ENCODE results near the gene RAP1A. TPM values are rescaled to one million over a fixed set of nuclear protein-coding genes. Genes with fewer than 3 reads are reported as not detected.
"Not testable (repeated sequence)": the region's sequence is repeated elsewhere in the genome, so short reads cannot be mapped to it uniquely, and the experiment has no call there.

RAP1A gene
- total RNA-seq, 1 experiment from 2014 or later: 19.0 TPM

DNA sequence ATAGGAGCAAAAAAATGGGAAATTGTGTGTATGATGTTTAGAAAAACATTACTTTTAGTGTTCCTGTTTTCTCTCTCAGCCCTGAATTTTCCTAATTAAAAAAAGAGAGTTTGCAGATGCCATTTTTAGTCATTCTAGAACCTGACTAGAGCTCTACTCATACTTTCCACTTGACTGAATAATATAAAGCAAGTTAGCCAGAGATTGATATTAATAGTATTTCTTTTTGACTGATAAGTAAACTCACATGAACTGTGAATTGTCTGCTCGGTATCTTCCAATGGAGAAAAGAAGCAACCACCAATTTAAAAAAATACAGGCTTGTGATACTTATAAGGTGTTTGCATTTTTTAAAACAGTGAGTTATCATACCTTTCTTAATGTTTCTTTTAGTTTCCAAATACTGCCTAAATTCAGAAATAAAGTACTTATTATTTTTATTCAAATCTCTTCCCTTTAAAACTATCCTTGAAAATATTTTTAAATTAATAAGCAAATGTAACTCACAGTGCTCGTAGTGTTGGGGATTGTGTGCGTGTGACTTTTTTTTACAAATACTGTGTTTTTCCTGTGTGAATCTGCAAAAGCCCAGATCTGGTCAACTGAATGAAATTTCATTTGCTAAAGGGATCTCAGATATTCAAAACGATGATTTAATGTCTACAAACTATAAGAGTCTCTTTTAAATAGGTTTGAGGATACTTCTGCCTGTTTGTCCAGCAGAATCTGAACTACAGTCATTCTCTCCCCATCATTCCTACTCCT is 9.8 kb downstream of the RAP1A start:
- Histone ChIP-seq H3K9ac (ENCODE audit: low read length) (no peak overlapping the region), H3K27ac (ENCODE audit: low read length) (no peak overlapping the region), H3F3A (ENCODE audit: low read length, unreplicated experiment) (no peaks in the 10 kb centered on the region), H3K9me3 (ENCODE audit: low read length) (no peaks in the 10 kb centered on the region), H2AFZ (ENCODE audit: low read length) (no peak overlapping the region), H3K4me1 (ENCODE audit: insufficient read depth, low read length) (no peaks in the 10 kb centered on the region), H3K36me3 (ENCODE audit: low read depth, low read length) (no peaks in the 10 kb centered on the region), H3K4me3 (ENCODE audit: low read length) (no peak overlapping the region), H3K9me2 (replicated peaks; ENCODE audit: low read length) (no peaks in the 10 kb centered on the region), H3K79me2 (ENCODE audit: low read length) (peaks cover 87% of the 10 kb centered on the region), H3K4me2 (ENCODE audit: low read length) (no peak overlapping the region), H4K20me1 (ENCODE audit: low read length) (no peaks in the 10 kb centered on the region), H3K27me3 (ENCODE audit: low read length) (no peaks in the 10 kb centered on the region)
- intact Hi-C loops (cut with micrococcal nuclease): no loop called here
- DNase-seq (no peak), ATAC-seq (no peak)
- CTCF ChIA-PET: no interaction called here
- TF ChIP-seq, protein P1, sequence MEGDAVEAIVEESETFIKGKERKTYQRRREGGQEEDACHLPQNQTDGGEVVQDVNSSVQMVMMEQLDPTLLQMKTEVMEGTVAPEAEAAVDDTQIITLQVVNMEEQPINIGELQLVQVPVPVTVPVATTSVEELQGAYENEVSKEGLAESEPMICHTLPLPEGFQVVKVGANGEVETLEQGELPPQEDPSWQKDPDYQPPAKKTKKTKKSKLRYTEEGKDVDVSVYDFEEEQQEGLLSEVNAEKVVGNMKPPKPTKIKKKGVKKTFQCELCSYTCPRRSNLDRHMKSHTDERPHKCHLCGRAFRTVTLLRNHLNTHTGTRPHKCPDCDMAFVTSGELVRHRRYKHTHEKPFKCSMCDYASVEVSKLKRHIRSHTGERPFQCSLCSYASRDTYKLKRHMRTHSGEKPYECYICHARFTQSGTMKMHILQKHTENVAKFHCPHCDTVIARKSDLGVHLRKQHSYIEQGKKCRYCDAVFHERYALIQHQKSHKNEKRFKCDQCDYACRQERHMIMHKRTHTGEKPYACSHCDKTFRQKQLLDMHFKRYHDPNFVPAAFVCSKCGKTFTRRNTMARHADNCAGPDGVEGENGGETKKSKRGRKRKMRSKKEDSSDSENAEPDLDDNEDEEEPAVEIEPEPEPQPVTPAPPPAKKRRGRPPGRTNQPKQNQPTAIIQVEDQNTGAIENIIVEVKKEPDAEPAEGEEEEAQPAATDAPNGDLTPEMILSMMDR (conservative IDR thresholded peaks at IDR 0.05; ENCODE audit: low read depth, low read length): no peak
- TF ChIP-seq EZH2 (IDR thresholded peaks at IDR 0.05; ENCODE audit: low read length, unreplicated experiment) (no peak), EZH2phosphoT487 (IDR thresholded peaks at IDR 0.05; ENCODE audit: borderline replicate concordance, low read length) (no peak)
- POLR2A ChIA-PET (ENCODE audit: unreplicated experiment): no interaction called here
- BruUV-seq (replicated peaks): no TSS peak

DNA sequence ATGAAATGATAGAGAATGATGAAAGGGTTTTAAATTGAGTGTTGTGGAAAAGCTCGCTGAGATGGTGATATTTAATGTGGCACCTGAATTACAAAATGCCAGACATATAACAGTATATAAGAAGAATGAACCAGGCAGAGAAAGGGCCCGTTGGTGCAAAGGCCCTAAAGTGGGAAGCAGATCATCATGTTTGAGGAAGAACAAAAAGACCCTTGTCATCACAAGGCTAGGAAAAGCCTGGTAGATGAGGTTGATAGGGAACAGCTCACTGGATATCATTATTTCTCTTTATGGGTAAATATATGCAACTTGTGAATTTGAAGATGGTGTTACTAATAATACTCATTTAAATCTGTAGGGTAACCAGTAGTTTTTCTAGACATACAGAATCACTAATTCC is 11.0 kb downstream of the RAP1A start:
- DNase-seq: no peak
- H3K9me2 ChIP-seq (replicated peaks; ENCODE audit: low read length): no peaks in the 10 kb centered on the region
- H3F3A ChIP-seq (ENCODE audit: low read length, unreplicated experiment): no peaks in the 10 kb centered on the region
- no peak for TF ChIP-seq EZH2 (IDR thresholded peaks at IDR 0.05; ENCODE audit: low read length, unreplicated experiment)
- TF ChIP-seq, protein P1 (conservative IDR thresholded peaks at IDR 0.05; ENCODE audit: low read depth, low read length): no peak
- TF ChIP-seq EZH2phosphoT487 (IDR thresholded peaks at IDR 0.05; ENCODE audit: borderline replicate concordance, low read length): no peak
- H3K79me2 ChIP-seq (ENCODE audit: low read length): peaks cover 75% of the 10 kb centered on the region
- no peak overlapping the region for H2AFZ ChIP-seq (ENCODE audit: low read length)
- H3K4me2 ChIP-seq (ENCODE audit: low read length): no peak overlapping the region
- no peak overlapping the region for H3K4me3 ChIP-seq (ENCODE audit: low read length)
- CTCF ChIA-PET: no interaction called here
- intact Hi-C loops (cut with micrococcal nuclease): no loop called here
- POLR2A ChIA-PET (ENCODE audit: unreplicated experiment): no interaction called here
- BruUV-seq (replicated peaks): no TSS peak
- no peak overlapping the region for H3K9ac ChIP-seq (ENCODE audit: low read length)
- H3K27ac ChIP-seq (ENCODE audit: low read length): no peak overlapping the region
- no peaks in the 10 kb centered on the region for H3K4me1 ChIP-seq (ENCODE audit: insufficient read depth, low read length)
- ATAC-seq: no peak
- H3K27me3 ChIP-seq (ENCODE audit: low read length): no peaks in the 10 kb centered on the region
- no peaks in the 10 kb centered on the region for H3K36me3 ChIP-seq (ENCODE audit: low read depth, low read length)
- no peaks in the 10 kb centered on the region for H3K9me3 ChIP-seq (ENCODE audit: low read length)
- H4K20me1 ChIP-seq (ENCODE audit: low read length): no peaks in the 10 kb centered on the region

GRCh38 chr1:111631502-111631901 is 11.9 kb downstream of the RAP1A start:
- CTCF ChIA-PET: no interaction called here
- no TSS peak for BruUV-seq (replicated peaks)

DNA sequence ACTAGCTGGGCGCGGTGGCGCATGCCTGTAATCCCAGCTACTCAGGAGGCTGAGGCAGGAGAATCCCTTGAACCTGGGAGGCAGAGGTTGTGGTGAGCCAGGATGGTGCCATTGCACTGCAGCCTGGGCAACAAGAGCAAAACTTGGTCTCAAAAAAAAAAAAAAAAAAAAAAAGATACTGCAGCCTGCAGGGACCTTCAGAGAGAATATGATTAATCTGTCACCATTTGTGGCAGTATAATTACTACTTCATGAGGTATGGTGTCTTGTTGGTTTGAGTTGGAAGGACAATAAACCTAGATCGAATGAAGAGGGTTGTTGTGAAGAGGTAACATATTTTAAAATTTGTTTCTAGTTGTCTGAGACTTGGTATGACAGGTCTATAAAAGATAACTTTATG is 13.2 kb downstream of the RAP1A start:
- H3K36me3 ChIP-seq (ENCODE audit: low read depth, low read length); H3K27me3 ChIP-seq (ENCODE audit: low read length); H3K4me3 ChIP-seq (ENCODE audit: low read length); BruUV-seq (replicated peaks); H3F3A ChIP-seq (ENCODE audit: low read length, unreplicated experiment); H3K9ac ChIP-seq (ENCODE audit: low read length); H2AFZ ChIP-seq (ENCODE audit: low read length); CTCF ChIA-PET; H3K4me1 ChIP-seq (ENCODE audit: insufficient read depth, low read length); H3K9me3 ChIP-seq (ENCODE audit: low read length); intact Hi-C loops (cut with micrococcal nuclease); H3K4me2 ChIP-seq (ENCODE audit: low read length); POLR2A ChIA-PET (ENCODE audit: unreplicated experiment); H3K9me2 ChIP-seq (replicated peaks; ENCODE audit: low read length); H3K27ac ChIP-seq (ENCODE audit: low read length); H4K20me1 ChIP-seq (ENCODE audit: low read length); DNase-seq; ATAC-seq: not testable (repeated sequence)
- H3K79me2 ChIP-seq (ENCODE audit: low read length): peaks cover 67% of the 10 kb centered on the region

More at GRCh38 chr1:111631502-111631901, 11.9 kb downstream of the RAP1A start:
- intact Hi-C loops (cut with micrococcal nuclease): no loop called here
- H3K9me3 ChIP-seq (ENCODE audit: low read length): no peaks in the 10 kb centered on the region
- H3K36me3 ChIP-seq (ENCODE audit: low read depth, low read length): no peaks in the 10 kb centered on the region
- no peak overlapping the region for H3K4me2 ChIP-seq (ENCODE audit: low read length)
- H3K4me1 ChIP-seq (ENCODE audit: insufficient read depth, low read length): no peaks in the 10 kb centered on the region
- TF ChIP-seq EZH2 (IDR thresholded peaks at IDR 0.05; ENCODE audit: low read length, unreplicated experiment) (no peak), EZH2phosphoT487 (IDR thresholded peaks at IDR 0.05; ENCODE audit: borderline replicate concordance, low read length) (no peak)
- TF ChIP-seq, protein P1 (conservative IDR thresholded peaks at IDR 0.05; ENCODE audit: low read depth, low read length): no peak
- DNase-seq (no peak), ATAC-seq (no peak)
- no peak overlapping the region for H3K27ac ChIP-seq (ENCODE audit: low read length)
- peaks cover 74% of the 10 kb centered on the region for H3K79me2 ChIP-seq (ENCODE audit: low read length)
- no peak overlapping the region for H3K4me3 ChIP-seq (ENCODE audit: low read length)
- no peak overlapping the region for H2AFZ ChIP-seq (ENCODE audit: low read length)
- no peaks in the 10 kb centered on the region for H4K20me1 ChIP-seq (ENCODE audit: low read length)
- no peaks in the 10 kb centered on the region for H3F3A ChIP-seq (ENCODE audit: low read length, unreplicated experiment)
- POLR2A ChIA-PET (ENCODE audit: unreplicated experiment): no interaction called here
- no peak overlapping the region for H3K9ac ChIP-seq (ENCODE audit: low read length)
- H3K27me3 ChIP-seq (ENCODE audit: low read length): no peaks in the 10 kb centered on the region
- H3K9me2 ChIP-seq (replicated peaks; ENCODE audit: low read length): no peaks in the 10 kb centered on the region

Data from PC-3 (cell line).